ENCODE results near the gene NAMPT.
A peak's percentile ranks its signal among the peaks of the same experiment; 100 is the strongest.
"Not testable (repeated sequence)": the region's sequence is repeated elsewhere in the genome, so short reads cannot be mapped to it uniquely, and the experiment has no call there.

NAMPT gene

GRCh38 chr7:106231856-106232490, 52.8 kb downstream of the NAMPT start:
- no peak for DNase-seq (ENCODE audit: low spot score)

DNA sequence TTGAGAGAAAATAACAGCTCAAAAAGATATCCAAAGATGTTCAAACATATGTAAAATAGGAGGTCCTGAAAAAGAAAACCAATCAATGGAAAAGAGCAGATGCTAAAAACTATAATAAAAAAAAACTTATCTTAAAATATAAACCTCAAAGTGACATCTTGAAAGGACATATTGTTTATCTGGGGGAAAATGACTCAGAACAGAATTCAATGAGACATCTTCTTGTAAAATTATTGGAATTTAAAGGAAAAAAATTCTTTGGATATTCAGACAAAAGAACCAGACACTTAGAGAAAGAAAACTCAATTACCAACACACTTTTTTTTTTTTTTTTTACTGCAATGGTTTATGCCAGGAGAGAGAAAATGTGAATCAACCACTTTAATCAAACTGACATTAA, 58.9 kb downstream of the NAMPT start:
- DNase-seq (ENCODE audit: low spot score), result no peak

DNA sequence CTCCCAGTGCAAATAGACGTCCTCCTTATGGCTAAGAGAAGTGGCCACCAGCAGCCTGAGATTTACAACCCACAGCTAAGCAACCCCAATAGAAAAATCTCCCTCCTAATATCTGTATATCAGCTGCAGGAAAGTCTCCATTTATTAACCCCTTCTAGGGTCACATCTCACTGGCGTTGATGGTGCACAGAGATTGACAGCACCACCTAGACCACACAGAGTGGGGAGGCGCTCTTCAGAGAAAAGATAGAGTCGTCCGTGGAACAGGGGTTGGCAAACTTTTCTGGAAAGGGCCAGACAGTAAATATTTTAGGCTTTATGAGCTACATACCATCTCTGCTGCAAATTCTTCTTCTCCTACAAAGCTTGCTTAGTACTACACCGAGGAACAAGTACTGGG, 60.0 kb downstream of the NAMPT start:
- no peak for DNase-seq (ENCODE audit: low spot score)

- no peak for DNase-seq (ENCODE audit: low spot score)
Measured at GRCh38 chr7:106223156-106223555, 61.6 kb downstream of the NAMPT start.

DNA sequence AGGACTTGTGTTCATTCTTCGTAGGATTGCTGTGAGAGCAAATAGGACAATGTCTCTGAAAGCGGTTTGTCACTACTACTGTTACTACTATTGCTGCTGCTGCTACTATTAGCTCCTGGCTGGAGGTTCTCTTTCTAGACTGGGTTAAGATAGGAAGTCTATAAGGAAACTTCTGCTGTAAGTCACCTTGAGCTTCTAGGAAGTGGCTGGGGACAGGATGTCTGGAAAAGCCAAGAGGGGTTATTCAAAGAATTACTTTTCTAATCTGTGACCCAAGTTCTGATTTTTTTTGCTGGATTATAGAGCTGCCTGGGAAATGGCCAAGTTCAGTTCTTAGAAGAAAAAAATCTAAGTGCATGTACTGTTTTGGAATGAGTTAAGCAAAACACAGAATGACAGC, 62.2 kb downstream of the NAMPT start:
- DNase-seq (ENCODE audit: low spot score), result no peak

GRCh38 chr7:106220307-106220706, 64.5 kb downstream of the NAMPT start:
- DNase-seq (ENCODE audit: low spot score), result no peak

GRCh38 chr7:106219170-106219569, 65.6 kb downstream of the NAMPT start:
- DNase-seq (ENCODE audit: low spot score), result no peak

DNA sequence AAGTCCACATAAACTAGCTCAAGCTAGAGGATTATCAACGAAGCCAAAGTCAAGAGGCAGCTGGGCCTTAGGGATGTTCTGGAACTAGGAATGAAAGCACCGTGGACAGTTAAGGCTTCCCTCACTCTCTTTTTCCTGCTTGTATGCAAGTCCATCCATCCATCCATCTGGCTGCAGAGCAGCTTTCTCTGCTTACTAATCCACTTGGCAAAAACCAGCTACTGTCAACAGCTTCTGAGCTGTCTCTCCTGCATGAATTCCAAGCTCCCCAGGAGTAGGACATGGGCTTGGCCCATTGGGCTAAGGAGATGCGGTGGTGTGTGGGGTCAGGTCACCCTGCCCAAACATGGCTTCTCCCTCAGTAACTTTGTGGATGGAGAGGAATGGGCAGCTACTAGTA, 66.2 kb downstream of the NAMPT start:
- no peak for DNase-seq (ENCODE audit: low spot score)

DNA sequence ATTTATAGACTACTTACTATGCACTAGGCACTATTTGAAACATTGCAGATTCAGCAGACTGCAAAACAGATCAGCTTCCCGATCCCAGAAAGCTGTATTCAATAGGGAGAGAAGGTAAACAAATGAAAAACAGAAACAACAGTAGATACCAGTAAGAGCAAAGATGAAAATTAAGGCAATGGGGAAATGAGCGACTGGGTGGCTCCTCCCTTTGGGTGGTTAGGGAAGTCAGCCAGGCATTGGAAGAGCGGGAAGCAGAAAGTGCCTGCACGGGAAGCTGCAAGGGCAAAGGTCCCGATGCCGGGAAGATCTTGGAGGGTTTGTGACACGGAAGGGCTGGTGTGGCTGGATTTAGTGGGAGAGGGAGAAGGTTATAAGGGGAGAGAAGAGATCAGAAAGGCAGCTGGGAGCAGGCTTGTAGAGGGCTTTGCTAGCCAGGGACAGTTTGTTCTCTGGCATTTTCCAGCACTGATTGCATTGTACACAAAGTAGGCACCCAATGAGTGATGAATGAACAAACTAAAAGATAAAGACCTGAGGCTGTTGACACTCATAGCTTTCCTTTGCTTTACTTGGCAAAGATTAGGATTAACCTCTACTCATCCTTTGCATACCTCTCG, 67.8 kb downstream of the NAMPT start:
- peak; percentile 69 for DNase-seq (ENCODE audit: low spot score)

DNA sequence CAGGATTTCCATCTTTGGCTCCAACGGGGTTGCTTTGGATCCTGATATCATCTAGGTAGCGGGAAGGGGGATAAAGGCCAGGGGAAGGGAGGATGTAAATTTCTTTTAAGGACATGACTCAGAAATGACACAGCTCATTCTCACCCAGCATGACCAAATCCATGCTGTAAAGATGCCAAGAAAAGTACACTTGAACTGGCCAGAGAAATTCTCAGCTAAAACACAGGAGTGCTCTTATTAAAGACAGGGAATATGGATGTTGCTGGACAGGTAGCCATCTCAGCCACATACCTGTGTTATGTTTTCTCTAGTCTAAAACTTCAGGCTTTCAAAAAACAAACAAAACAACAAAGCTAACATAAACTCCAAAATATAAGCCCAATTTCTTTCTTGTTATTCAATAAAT, 68.3 kb downstream of the NAMPT start:
- peak; percentile 94 for DNase-seq (ENCODE audit: low spot score)

DNA sequence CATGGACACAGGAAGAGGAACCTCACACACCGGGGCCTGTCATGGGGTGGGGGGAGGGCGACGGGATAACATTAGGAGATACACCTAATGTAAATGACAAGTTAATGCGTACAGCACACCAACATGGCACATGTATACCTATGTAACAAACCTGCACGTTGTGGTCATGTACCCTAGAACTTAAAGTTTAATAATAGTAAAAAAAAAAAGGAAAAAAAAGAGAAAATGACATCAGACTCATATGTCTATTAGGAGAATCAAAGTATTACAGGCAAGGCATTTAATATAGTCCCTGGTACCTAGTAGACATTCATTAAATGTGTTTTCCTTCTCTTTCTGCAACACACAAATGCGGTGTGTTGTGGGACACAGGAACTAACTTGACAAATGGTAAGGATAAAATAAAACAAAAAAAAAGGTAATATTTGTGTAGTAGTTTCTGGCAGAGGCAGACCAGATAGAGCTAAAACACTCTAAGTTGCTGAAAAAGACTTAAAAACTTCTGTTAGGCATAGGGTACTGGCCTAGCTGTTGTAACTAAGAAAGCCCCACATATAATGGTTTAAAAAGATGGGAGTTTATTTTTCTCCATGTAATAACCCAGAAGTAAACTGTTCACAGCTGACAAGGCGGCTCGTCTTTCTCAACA, 68.8 kb downstream of the NAMPT start:
- no peak for DNase-seq (ENCODE audit: low spot score)

- DNase-seq (ENCODE audit: low spot score), result not testable (repeated sequence)
Measured at GRCh38 chr7:106208944-106209343, 75.8 kb downstream of the NAMPT start.

- DNase-seq (ENCODE audit: low spot score), result no peak
Measured at GRCh38 chr7:106206826-106207541, 77.8 kb downstream of the NAMPT start.

- peak; percentile 66 for DNase-seq (ENCODE audit: low spot score)
Measured at GRCh38 chr7:106205621-106206222, 79.1 kb downstream of the NAMPT start.

GRCh38 chr7:106203473-106203872, 81.3 kb downstream of the NAMPT start:
- no peak for DNase-seq (ENCODE audit: low spot score)

- DNase-seq (ENCODE audit: low spot score), result no peak
Measured at GRCh38 chr7:106201164-106201563, 83.6 kb downstream of the NAMPT start.

DNA sequence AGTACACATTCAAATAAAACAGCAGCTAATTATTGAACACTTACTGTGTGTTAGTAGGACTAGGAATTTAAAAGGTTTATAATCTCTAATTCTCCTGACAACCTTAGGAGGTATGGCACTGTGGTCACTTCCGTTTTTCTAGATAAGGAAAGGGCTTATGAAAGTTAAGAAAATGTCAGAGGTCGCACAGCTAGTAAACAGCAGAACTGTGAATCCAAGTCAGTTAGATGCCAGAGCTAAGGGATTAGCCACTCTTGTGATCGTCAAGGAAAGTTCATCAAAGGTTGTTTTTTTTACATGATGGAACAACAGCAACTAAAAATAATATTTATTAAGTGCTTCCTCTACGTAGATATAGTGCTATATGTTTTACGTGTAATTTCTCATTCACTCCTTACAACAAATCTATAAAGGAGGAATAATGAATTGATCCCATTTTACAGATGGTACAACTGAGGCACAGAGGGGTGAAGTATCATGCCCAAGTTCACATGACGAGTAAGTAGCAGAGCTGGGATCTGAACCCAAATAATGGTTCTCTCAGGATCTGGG, 84.9 kb downstream of the NAMPT start:
- no peak for DNase-seq (ENCODE audit: low spot score)

GRCh38 chr7:106199024-106199423, 85.8 kb downstream of the NAMPT start:
- no peak for DNase-seq (ENCODE audit: low spot score)

Measured in kidney tubule cell (primary cell).